ENCODE results near the gene PRDX6. TPM values are rescaled to one million over a fixed set of nuclear protein-coding genes. Genes with fewer than 3 reads are reported as not detected.
"Not testable (repeated sequence)": the region's sequence is repeated elsewhere in the genome, so short reads cannot be mapped to it uniquely, and the experiment has no call there.

The PRDX6 gene
- total RNA-seq, 2 donors from 2014 or later = 123 to 180 TPM

DNA sequence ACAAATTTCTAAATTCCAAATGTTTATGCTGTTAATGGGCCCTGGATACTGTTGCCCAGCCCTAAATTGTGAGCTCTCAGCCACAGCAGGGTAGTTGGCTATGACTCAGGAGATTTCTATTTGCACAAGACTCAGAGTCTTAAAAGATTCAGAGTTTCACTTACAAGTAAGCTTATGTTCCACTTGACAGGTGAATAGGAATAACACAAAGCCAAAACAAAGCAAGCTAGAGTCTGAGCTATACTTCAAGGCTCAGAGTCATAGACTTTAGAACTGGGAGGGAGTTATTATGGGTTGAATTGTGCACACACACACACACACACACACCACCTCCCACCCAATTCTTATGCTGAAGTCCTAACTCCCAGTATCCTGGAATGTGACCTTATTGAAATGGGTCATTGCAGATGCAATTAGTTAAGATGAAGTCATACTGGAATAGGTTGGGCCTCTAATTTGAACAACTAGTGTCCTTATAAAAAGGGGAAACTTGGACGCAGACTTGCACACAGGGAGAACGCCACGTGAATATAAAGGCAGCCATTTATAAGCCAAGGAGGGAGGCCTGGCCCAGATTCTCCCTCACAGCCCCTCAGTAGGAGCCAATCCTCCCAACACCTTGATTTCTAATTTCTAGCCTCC, 30.2 kb downstream of the PRDX6 start:
- Mint-ChIP-seq H3K9me3 (no peaks in the 10 kb centered on the region), H3K36me3 (no peaks in the 10 kb centered on the region), H3K27ac (no peak overlapping the region)
- peak in 1 of 2 donors; percentile 70 for ATAC-seq
- DNase-seq (ENCODE audit: low spot score in 2 of 2) = no peak

- H3K9me3 Mint-ChIP-seq = no peaks in the 10 kb centered on the region
- H3K36me3 Mint-ChIP-seq = no peaks in the 10 kb centered on the region
- no peak overlapping the region for H3K27ac Mint-ChIP-seq
These were observed 30.7 kb downstream of the PRDX6 start for GRCh38 chr1:173507847-173508209.

GRCh38 chr1:173508541-173508940, 31.4 kb downstream of the PRDX6 start:
- no peak for DNase-seq (ENCODE audit: low spot score in 2 of 2)
- Mint-ChIP-seq H3K27ac (peak overlapping the region in 1 of 2 donors; percentile 2), H3K36me3 (peaks cover 1 to 2% of the 10 kb centered on the region in 2 donors), H3K9me3 (peaks cover 2% of the 10 kb centered on the region in 2 donors)
- ATAC-seq = no peak

More at GRCh38 chr1:173507847-173508209, 30.7 kb downstream of the PRDX6 start:
- ATAC-seq = no peak
- no peak for DNase-seq (ENCODE audit: low spot score in 2 of 2)

- peaks cover 7 to 8% of the 10 kb centered on the region in 2 donors for H3K9me3 Mint-ChIP-seq
- H3K27ac Mint-ChIP-seq = no peak overlapping the region
- H3K36me3 Mint-ChIP-seq = peaks cover 11% of the 10 kb centered on the region in 2 donors
- no peak for ATAC-seq
- no peak for DNase-seq (ENCODE audit: low spot score in 2 of 2)
These were observed 32.7 kb downstream of the PRDX6 start for GRCh38 chr1:173509797-173510196.

GRCh38 chr1:173514503-173514902, 37.4 kb downstream of the PRDX6 start:
- peaks cover 11% of the 10 kb centered on the region in 2 donors for H3K36me3 Mint-ChIP-seq
- not testable (repeated sequence) for H3K27ac Mint-ChIP-seq; DNase-seq (ENCODE audit: low spot score in 2 of 2); ATAC-seq
- H3K9me3 Mint-ChIP-seq = peaks cover 7 to 17% of the 10 kb centered on the region in 2 donors

GRCh38 chr1:173520799-173521198, 43.7 kb downstream of the PRDX6 start:
- DNase-seq (ENCODE audit: low spot score in 2 of 2) = no peak
- ATAC-seq = no peak
- no peak overlapping the region for H3K27ac Mint-ChIP-seq
- H3K9me3 Mint-ChIP-seq = no peaks in the 10 kb centered on the region
- no peaks in the 10 kb centered on the region for H3K36me3 Mint-ChIP-seq

- Mint-ChIP-seq H3K36me3 (no peaks in the 10 kb centered on the region), H3K27ac (no peak overlapping the region), H3K9me3 (no peaks in the 10 kb centered on the region)
- DNase-seq (ENCODE audit: low spot score in 2 of 2) (no peak), ATAC-seq (no peak)
These were observed 46.2 kb downstream of the PRDX6 start for GRCh38 chr1:173523329-173523728.

GRCh38 chr1:173525926-173526325, 48.8 kb downstream of the PRDX6 start:
- no peaks in the 10 kb centered on the region for H3K36me3 Mint-ChIP-seq
- H3K27ac Mint-ChIP-seq = no peak overlapping the region
- H3K9me3 Mint-ChIP-seq = no peaks in the 10 kb centered on the region
- DNase-seq (ENCODE audit: low spot score in 2 of 2) = no peak
- ATAC-seq = no peak

- no peak for DNase-seq (ENCODE audit: low spot score in 2 of 2)
These were observed 50.2 kb downstream of the PRDX6 start for GRCh38 chr1:173527151-173527826.

DNA sequence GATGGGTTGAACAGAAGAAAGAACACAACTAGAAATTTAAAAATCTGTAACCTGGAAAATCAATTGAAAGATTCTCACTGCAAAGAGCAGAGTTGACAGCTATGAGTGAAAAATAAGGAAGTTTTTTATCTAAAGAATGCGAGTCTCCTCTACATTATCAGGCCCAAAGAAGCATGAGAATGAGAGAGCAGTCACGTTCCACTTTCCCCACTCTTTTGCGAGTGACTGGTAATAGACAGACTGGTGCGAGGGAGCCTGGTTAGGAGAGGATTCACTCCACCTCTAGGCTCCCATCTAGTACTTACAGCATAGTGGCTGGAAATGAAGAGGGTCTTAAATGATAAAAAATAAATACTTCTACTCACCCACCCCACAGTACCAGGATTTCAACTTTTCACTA, 52.0 kb downstream of the PRDX6 start:
- no peak for ATAC-seq
- no peak overlapping the region for H3K27ac Mint-ChIP-seq
- no peaks in the 10 kb centered on the region for H3K36me3 Mint-ChIP-seq
- H3K9me3 Mint-ChIP-seq = no peaks in the 10 kb centered on the region
- no peak for DNase-seq (ENCODE audit: low spot score in 2 of 2)

More at GRCh38 chr1:173527151-173527826, 50.2 kb downstream of the PRDX6 start:
- H3K36me3 Mint-ChIP-seq = no peaks in the 10 kb centered on the region
- no peak overlapping the region for H3K27ac Mint-ChIP-seq
- no peak for ATAC-seq
- H3K9me3 Mint-ChIP-seq = no peaks in the 10 kb centered on the region

GRCh38 chr1:173530795-173531693, 53.9 kb downstream of the PRDX6 start:
- H3K36me3 Mint-ChIP-seq = no peaks in the 10 kb centered on the region
- no peak for DNase-seq (ENCODE audit: low spot score in 2 of 2)
- H3K9me3 Mint-ChIP-seq = no peaks in the 10 kb centered on the region
- no peak overlapping the region for H3K27ac Mint-ChIP-seq
- no peak for ATAC-seq

DNA sequence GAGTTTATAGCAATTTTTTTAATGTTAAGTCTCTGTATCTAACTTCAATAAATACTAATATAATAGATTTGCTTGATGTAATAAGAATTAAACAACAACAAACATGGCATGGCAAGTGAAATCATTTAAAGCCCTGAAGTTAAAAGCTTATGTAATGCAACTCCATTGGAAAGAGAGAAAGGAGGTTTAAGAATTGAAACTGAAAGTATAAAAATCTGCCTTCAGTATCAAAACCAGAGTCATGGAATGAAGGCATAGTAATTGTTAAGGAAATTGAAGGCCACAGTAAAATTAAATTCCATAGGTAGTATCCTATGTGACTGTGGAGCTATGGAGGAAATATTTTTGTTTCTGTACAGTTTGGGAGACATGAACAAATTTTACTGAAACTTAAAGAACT, 55.1 kb downstream of the PRDX6 start:
- DNase-seq (ENCODE audit: low spot score in 2 of 2) (no peak), ATAC-seq (no peak)
- Mint-ChIP-seq H3K36me3 (no peaks in the 10 kb centered on the region), H3K27ac (no peak overlapping the region), H3K9me3 (no peaks in the 10 kb centered on the region)

GRCh38 chr1:173536223-173536622, 59.1 kb downstream of the PRDX6 start:
- Mint-ChIP-seq H3K9me3 (peaks cover 0 to 7% of the 10 kb centered on the region in 2 donors), H3K27ac (no peak overlapping the region), H3K36me3 (no peaks in the 10 kb centered on the region)
- ATAC-seq (no peak), DNase-seq (ENCODE audit: low spot score in 2 of 2) (no peak)

Other genes starting within 250 kb of the PRDX6 start
- not detected for gene SLC9C2, start 125.7 kb downstream of the PRDX6 start, total RNA-seq
- gene TEX50, start 158.0 kb downstream of the PRDX6 start, total RNA-seq = not detected
- gene ANKRD45, start 192.5 kb downstream of the PRDX6 start, total RNA-seq = not detected
- gene KLHL20, start 237.6 kb downstream of the PRDX6 start, total RNA-seq = 10 to 100 TPM; 15.5 to 21.4 TPM

Data from activated naive CD4-positive, alpha-beta T cell treated with anti-CD3 and anti-CD28 coated beads, Interleukin-2, amount 50 U/mL, for 72 hours (primary cell).